GM19468 (cell line): Measurements from ENCODE around the gene ROR1.

Source experiments
- ATAC-seq: cut with Tn5 transposase; IDR thresholded peaks from one replicate; pipeline ENCODE4 v1.9.1; 2021; ENCODE audit warnings: mild to moderate bottlenecking, moderate library complexity, moderate number of reproducible peaks; ENCODE audit not compliant: unreplicated experiment; ENCODE audit errors: extremely low read depth

The ROR1 gene

GRCh38 chr1:64140596-64140995 is 366.8 kb downstream of the ROR1 start:
- no peak for ATAC-seq

DNA sequence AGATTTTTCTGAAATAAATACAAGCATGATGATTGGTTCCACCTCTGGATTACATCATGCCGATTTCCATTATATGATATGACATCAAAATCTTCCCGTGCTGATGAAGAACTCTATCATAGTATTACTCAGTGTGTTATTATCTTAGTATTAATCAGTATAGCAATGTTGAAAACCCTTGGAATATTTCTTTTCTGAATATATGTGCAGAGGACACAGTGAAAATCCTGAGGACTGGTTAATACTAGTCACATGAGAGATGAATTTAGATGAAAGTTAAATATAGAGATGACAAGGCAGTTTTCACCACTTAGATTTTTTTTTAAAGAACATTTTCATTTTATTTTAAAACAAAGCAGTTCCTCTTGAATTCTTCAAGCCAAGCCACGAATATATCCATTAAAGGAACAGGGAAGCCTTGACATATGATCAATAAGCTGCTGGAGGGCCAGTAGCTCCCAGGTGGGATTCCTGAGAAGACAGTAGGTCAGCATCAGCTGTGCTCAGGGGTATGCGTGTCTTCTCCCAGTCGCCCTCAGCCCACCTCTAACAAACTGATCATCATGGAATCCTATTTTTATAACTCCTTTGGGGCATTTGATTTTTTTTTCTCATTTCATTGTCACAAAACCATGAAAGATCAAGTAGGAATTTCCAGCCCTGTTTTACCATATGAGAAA is 373.4 kb downstream of the ROR1 start:
- ATAC-seq = no peak

GRCh38 chr1:64147759-64148158 is 373.9 kb downstream of the ROR1 start:
- no peak for ATAC-seq

GRCh38 chr1:64150266-64150665 is 376.4 kb downstream of the ROR1 start:
- ATAC-seq = no peak

DNA sequence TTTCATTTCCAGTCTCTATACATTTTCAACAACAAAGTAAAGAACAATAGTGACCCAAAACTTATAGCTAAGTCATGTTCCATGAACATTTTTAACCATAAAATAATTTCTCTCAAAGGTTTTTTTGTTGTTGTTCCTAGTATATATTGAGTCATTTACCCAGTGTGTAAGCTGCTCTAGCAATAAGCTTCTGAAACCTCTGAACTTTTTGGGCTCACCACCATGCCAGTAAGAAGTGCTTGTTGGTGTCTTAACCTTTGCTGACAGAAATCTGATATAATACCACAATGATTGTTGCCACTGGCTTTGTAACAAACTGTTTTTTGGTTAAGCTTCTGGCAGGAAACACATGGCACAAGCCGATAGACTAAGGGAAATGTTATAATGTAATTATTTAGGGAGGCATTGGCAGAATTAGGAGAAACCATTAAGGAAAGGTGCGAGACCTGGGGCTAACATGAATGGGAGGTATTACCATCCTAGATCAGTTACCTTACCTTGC is 377.0 kb downstream of the ROR1 start:
- no peak for ATAC-seq

DNA sequence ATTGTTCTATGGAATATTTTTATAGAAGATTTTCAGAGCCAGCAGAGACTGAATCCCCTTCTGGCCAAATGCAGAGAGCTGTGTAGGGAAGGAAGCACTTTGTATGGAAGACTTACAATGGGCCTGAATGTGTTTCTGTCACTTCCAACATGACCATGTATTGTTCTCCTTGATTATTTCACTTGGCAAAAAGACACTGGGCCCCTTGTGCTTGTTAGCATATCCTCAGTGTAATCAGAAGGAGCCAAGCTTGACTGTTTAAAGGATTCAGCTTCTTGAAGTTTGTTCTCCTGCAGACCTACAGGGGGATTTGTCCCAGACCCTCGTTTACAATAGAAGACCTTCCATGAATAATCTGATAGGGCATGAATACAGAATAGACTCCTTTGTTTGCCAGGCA is 381.5 kb downstream of the ROR1 start:
- ATAC-seq = no peak

- ATAC-seq = no peak
Observed at GRCh38 chr1:64161357-64161941, 387.6 kb downstream of the ROR1 start.

DNA sequence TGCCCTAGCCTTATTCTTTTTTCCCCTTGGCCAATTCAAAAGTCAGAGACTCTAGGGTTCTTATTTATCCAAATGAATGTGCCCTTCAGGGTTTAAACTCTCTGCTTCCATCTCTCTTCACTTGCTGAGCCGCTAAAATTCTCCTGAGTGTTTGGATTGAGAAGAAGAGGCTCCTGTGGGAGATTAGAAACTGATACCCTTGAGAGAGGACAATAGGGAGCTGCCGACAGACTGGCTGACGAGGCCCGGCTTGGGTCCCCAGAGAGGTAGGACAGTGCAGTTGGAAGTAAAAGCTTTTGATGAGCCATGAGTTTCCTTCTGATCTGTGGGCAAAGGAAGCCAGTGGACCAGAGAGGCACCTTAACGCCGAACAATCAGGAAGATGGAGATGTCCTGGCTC is 388.3 kb downstream of the ROR1 start:
- no peak for ATAC-seq

DNA sequence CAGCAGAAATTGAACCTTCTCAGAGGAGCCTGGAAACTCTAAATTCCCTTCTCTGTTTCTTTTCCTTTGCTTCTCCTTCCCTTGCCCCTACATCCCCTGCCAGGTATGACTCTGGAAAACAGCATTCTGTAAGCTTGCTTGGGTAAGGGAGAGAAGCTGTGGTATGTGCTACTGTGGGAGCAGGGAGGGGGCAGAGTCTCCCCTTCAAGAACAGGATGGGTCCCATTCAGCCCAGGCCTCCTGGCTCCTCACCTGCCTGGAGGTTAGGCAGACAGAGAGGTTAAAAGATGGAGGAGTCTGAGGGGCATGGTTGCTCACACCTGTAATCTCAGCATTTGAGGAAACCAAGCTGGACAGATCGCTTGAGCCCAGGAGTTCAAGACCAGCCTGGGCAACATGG is 389.0 kb downstream of the ROR1 start:
- ATAC-seq = no peak

DNA sequence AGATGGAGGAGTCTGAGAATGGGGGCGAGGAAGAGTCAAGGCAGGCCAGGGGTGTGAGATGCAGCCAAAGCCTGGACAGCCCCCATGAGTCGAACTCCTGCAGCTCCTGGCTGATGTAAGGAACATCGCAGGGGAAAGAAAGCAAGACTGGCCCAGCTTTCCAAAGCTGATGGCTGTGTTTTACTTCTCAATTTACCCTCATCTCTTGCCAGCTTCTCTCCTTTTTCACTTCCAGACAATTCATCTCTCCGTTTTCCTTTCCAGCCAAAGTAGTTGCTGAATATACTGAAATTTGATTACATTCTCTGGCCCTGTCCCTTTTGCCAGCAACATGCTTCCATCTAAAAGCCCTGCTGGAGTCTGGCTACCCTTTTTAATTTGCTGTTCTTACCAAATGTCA is 389.6 kb downstream of the ROR1 start:
- no peak for ATAC-seq

DNA sequence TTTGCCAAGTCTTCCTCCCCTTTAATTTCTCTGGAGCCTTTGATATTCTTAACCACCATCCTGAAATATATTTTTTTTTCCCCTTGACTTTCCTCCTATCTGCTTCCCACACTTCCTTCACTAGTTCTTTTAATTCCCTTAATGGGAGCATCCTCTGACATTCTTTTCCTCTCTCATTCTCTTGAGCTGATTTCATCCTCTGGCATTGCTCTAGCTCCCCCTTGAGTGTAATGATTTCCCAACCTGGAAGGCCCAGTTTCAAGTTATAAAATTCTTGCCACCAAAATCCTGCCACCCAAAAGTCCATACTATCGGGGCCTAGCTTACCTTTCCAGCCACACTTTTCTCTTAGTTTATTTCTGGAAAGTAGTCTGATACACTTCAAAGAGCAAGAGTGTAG is 390.2 kb downstream of the ROR1 start:
- no peak for ATAC-seq

DNA sequence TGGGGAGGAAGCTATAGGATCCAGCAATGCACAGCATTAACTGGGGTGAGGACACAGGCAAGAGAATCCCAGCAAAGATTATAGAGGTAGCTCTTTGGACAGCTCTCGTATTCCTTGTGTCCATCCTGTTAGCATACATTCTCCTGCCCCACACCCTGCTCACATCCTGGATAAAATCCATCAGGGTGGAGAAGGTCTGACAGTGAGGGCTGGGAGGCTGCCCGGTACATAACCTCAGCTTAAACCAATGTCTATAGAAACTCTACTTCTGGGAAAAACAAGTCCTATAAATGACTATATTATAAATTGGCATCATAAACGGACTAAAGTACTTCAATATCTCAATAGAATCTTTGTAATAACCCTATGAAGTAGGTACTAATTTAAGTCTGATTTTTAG is 392.8 kb downstream of the ROR1 start:
- ATAC-seq = no peak

DNA sequence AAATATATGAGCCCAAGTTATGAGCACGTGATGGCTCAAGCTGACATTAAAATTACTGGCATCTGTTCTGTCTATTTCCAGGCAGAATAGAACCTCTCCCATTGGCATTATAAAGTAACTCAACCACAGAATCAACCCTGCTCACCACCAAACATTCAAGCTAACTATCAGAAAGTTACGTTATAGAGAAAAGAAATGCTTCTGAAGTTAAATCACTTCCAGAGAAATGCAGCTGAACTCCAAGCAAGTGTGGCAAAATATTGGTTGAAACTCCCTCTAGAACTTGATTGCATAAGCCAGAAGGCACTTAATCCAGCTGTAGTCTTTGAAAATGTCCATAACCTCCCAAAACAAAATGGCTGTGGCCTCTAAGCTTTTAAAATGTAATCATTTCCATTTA is 393.4 kb downstream of the ROR1 start:
- no peak for ATAC-seq

DNA sequence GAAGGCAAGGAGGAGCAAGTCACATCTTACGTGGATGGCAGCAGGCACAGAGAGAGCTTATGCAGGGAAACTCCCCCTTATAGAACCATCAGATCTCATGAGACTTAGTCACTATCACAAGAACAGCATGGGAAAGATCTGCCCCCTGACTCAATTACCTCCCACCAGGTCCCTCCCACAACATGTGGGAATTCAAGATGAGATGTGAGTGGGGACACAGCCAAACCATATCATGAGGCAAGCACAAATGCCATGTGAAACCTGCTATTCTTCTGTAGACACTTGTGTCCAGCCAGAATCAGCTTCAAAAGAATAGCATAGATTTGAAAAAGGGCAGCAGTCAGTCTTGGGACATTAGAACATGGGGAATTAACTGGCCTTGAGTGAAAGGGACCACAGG is 397.4 kb downstream of the ROR1 start:
- ATAC-seq = no peak

DNA sequence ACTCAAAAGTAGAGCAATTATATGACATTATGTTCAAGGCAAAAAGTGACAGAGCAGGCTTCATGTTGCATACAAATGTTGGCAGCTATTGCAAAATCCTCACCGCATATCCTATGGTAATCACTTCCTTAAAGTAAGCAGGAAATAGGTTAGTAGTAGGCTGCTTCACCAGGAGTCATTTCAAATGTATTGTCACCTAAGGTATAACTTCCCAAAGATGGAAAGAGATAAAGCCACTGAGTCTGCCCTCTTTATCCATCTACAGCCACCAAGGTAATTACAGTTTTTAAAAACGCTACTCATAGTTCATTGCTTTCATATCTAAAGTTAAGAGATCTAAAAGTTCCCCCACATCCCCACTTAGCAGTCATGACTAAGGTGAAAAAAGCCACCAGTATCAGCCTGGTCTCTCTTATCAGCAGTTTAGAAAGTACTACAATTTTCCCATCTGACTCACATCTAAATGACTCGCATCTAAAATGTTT is 398.0 kb downstream of the ROR1 start:
- no peak for ATAC-seq

- no peak for ATAC-seq
Observed at GRCh38 chr1:64172458-64172983, 398.7 kb downstream of the ROR1 start.

GRCh38 chr1:64173336-64173940 is 399.6 kb downstream of the ROR1 start:
- no peak for ATAC-seq

- no peak for ATAC-seq
Observed at GRCh38 chr1:64175639-64176038, 401.8 kb downstream of the ROR1 start.

DNA sequence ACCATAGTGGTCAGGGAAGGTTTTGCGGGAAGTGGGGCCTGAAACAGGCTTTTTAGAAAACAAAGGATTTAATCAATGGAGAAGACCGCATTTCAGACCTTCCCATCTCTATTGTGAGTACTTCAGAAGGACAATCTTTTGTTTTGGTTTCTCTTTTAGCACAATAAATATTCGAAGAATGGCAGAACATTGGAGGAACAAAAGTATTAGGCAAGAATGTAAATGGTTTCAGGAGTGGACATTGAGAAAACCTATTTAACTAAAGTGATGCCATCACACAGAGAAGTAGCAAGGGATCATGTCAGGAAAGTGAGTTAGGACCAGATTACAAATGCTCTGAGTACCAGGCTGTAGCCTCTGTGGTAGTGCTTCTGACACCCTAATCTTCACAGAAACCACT is 402.8 kb downstream of the ROR1 start:
- ATAC-seq = no peak

DNA sequence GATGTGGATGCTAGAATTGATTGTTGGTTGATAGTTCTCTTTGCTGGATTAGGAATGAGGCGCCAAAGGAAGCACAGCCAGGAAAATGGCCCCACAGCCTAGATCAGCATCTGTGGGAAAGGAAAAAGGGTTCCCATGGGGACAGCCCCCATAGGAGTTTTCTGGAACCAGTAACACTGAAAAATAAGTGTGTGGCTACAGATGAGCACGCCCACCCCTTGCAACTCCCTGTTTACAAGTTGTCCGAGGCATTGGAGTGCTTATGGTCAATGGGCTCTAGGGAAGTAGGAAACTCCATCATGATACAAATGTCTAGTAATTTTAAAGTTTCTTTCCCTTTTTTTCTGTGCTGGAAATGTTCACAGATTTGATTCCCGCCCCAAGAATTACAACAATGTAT is 405.8 kb downstream of the ROR1 start:
- no peak for ATAC-seq

DNA sequence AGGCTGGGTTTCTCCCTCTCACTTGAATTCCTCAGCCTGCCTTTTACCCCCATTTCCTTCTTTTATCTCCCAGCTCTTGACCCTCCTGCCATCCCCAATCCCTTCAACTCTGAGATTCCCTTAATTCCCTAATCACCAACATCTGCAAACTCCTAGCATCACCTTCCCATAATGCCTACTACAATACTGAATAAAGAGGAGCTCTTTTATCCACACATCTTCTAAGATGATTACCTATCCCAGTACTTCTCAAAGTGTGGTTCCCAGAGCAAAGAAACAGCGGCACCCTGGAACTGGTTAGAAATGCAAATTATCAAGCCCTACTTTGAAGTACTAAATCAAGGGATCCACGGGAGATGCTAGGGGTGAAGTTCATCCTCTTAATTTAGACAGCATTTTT is 408.4 kb downstream of the ROR1 start:
- no peak for ATAC-seq
